ENCODE results near the gene HMGCR.

GRCh38 chr5:75324791-75325190 lies 12.2 kb upstream of the HMGCR start:
- TF ChIP-seq CTCF (IDR thresholded peaks at IDR 0.05; ENCODE audit: insufficient read depth, low read length) (no peak), POLR2AphosphoS5 (IDR thresholded peaks at IDR 0.05; ENCODE audit: low read depth) (no peak), GABPA (IDR thresholded peaks at IDR 0.05; ENCODE audit: low read depth) (no peak)
- TF ChIP-seq, protein P1, sequence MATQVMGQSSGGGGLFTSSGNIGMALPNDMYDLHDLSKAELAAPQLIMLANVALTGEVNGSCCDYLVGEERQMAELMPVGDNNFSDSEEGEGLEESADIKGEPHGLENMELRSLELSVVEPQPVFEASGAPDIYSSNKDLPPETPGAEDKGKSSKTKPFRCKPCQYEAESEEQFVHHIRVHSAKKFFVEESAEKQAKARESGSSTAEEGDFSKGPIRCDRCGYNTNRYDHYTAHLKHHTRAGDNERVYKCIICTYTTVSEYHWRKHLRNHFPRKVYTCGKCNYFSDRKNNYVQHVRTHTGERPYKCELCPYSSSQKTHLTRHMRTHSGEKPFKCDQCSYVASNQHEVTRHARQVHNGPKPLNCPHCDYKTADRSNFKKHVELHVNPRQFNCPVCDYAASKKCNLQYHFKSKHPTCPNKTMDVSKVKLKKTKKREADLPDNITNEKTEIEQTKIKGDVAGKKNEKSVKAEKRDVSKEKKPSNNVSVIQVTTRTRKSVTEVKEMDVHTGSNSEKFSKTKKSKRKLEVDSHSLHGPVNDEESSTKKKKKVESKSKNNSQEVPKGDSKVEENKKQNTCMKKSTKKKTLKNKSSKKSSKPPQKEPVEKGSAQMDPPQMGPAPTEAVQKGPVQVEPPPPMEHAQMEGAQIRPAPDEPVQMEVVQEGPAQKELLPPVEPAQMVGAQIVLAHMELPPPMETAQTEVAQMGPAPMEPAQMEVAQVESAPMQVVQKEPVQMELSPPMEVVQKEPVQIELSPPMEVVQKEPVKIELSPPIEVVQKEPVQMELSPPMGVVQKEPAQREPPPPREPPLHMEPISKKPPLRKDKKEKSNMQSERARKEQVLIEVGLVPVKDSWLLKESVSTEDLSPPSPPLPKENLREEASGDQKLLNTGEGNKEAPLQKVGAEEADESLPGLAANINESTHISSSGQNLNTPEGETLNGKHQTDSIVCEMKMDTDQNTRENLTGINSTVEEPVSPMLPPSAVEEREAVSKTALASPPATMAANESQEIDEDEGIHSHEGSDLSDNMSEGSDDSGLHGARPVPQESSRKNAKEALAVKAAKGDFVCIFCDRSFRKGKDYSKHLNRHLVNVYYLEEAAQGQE (IDR thresholded peaks at IDR 0.05; ENCODE audit: insufficient replicate concordance, low read depth): no peak
